ENCODE data around the gene MFAP5.
A peak's percentile ranks its signal among the peaks of the same experiment; 100 is the strongest.

The MFAP5 gene

DNA sequence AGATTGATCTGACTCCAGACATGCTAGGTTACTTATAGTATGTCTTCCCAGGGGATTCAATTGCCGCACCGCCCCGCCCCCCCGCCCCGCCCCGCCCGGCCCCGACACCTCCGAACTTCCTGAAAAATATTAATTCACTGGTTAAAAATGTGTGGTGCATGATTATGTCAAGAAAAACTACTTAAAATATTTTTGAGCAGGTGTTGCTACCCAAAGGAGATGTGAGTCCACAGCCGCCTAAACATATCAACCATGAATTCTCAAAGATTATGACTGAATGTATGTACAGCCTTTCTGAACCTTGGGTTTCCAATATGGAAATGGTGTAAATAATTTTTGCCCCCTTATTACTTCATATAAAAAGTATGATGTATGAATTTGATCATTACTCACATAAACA, 32.5 kb upstream of the MFAP5 start:
- Histone ChIP-seq H3K4me3 (ENCODE audit: low read depth, low read length) (no peak overlapping the region), H3K27ac (no peak overlapping the region), H3K9me3 (ENCODE audit: severe bottlenecking) (no peaks in the 10 kb centered on the region), H3K27me3 (ENCODE audit: insufficient read depth, low read depth, severe bottlenecking) (no peaks in the 10 kb centered on the region), H3K36me3 (peaks cover 9% of the 10 kb centered on the region; the same call in 1 of the 2 replicates)
- no peak for DNase-seq
- TF ChIP-seq, protein P1, sequence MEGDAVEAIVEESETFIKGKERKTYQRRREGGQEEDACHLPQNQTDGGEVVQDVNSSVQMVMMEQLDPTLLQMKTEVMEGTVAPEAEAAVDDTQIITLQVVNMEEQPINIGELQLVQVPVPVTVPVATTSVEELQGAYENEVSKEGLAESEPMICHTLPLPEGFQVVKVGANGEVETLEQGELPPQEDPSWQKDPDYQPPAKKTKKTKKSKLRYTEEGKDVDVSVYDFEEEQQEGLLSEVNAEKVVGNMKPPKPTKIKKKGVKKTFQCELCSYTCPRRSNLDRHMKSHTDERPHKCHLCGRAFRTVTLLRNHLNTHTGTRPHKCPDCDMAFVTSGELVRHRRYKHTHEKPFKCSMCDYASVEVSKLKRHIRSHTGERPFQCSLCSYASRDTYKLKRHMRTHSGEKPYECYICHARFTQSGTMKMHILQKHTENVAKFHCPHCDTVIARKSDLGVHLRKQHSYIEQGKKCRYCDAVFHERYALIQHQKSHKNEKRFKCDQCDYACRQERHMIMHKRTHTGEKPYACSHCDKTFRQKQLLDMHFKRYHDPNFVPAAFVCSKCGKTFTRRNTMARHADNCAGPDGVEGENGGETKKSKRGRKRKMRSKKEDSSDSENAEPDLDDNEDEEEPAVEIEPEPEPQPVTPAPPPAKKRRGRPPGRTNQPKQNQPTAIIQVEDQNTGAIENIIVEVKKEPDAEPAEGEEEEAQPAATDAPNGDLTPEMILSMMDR (IDR thresholded peaks at IDR 0.05; ENCODE audit: low read depth, low read length) = no peak

DNA sequence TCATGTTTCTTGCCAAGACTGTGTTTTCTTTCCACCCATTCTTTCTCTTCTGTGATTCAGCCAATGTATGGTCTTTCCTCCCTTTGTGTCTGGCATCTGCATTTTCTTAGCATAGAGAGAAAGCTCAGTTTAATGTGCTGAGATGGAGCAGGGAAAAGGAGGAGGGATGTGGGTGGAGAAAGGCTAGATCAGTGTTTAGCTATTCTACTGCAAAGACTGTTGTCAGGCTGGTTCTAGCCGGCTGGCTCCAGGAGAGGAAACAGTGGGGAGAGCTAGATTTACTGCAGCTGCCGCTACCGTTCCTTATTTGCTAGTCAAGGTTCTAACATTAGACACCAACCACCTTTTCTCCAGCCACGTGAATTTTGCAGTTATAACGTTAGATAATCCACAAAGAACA, 29.9 kb upstream of the MFAP5 start:
- TF ChIP-seq, protein P1 (IDR thresholded peaks at IDR 0.05; ENCODE audit: low read depth, low read length) = no peak
- H3K27me3 ChIP-seq (ENCODE audit: insufficient read depth, low read depth, severe bottlenecking) = no peaks in the 10 kb centered on the region
- H3K27ac ChIP-seq = peak overlapping the region; percentile 50
- 0 out of 2 replicates have a peak, but pooled peaks cover 3% of the 10 kb centered on the region for H3K36me3 ChIP-seq
- H3K9me3 ChIP-seq (ENCODE audit: severe bottlenecking) = no peaks in the 10 kb centered on the region
- DNase-seq = peak; percentile 62
- H3K4me3 ChIP-seq (ENCODE audit: low read depth, low read length) = no peak overlapping the region

DNA sequence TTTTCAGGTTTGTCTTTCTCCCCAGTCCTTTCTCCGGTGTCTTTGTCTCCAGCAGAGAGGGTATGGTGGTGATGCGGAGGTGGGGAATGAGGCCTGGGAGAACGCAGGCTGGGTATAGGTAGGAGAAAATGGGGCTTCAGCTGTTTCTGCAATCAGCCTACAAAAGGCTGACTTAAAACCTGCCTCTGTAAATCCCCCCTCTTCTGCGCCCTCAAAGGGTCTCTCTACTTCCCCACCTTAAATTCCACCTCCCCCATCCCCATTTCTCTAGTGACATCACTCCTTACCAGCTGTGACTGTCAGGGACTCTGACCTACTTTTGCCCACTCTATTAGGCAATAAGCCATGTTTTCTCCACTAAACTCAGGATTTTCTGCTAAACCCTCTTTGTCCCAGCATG, 27.1 kb upstream of the MFAP5 start:
- no peak for DNase-seq
- Histone ChIP-seq H3K9me3 (ENCODE audit: severe bottlenecking) (no peaks in the 10 kb centered on the region), H3K27ac (peak overlapping the region; percentile 19), H3K27me3 (ENCODE audit: insufficient read depth, low read depth, severe bottlenecking) (no peaks in the 10 kb centered on the region), H3K4me3 (ENCODE audit: low read depth, low read length) (no peak overlapping the region), H3K36me3 (no peaks in the 10 kb centered on the region)
- TF ChIP-seq, protein P1 (IDR thresholded peaks at IDR 0.05; ENCODE audit: low read depth, low read length) = no peak

DNA sequence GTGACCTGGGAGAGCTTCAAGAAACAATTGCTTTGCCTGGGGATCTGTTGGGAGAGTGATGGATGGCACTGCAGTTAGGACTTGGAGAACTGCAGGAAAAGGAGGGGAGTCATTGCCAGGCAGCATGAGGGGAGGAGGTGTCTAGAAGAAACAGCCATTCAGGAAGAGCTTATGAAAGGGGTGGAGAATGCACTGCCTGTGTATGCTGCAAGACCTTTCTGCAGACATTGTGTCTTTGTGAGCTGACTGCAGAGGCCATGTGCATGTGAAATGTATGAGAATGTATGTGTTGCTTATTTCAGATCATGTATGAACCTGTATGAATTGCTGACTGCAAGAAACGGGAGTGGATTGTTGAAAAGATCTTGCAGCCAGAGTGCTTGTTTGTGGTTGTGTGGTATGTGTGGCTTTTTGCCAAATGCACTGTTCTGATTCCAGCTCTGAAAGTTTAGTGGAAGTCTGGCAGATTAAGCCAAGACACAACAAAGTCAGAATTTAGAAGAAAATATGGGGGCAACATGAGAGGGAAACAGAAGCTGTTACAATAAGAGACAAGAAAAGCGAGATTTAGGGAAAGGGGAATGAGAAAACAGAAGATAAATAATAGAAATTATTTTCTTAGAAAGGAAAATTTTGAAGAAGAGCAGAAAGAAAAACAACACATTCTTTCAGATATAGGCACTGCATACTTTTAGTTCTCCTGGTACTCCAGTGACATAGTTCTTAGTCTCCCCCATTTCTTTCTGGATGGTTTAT, 25.4 kb upstream of the MFAP5 start:
- Histone ChIP-seq H3K27ac (no peak overlapping the region), H3K9me3 (ENCODE audit: severe bottlenecking) (no peaks in the 10 kb centered on the region), H3K4me3 (ENCODE audit: low read depth, low read length) (no peak overlapping the region), H3K27me3 (ENCODE audit: insufficient read depth, low read depth, severe bottlenecking) (no peaks in the 10 kb centered on the region), H3K36me3 (no peaks in the 10 kb centered on the region)
- peak; percentile 55 for DNase-seq
- TF ChIP-seq, protein P1 (IDR thresholded peaks at IDR 0.05; ENCODE audit: low read depth, low read length) = no peak

DNA sequence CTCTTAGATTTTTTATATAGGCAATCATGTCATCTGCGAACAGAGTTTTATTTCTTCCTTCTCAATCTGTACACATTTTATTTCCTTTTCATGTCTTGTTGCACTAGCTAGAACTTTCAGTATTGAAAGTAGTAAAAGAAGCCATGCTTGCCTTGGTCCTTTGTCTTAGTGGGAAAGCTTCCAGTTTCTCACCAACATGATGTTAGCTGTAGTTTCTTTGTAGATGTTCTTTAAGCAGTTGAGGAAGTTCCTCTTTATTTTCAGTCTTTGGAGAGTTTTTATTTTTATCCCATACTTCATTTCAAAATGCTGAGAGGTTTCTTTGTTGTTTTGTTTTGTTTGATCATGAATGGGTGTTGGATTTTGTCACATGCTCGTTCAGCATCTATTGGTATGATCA, 22.4 kb upstream of the MFAP5 start:
- H3K27ac ChIP-seq = no peak overlapping the region
- DNase-seq = no peak

More for the DNA sequence above, 22.4 kb upstream of the MFAP5 start:
- TF ChIP-seq, protein P1 (IDR thresholded peaks at IDR 0.05; ENCODE audit: low read depth, low read length) = no peak
- Histone ChIP-seq H3K27me3 (ENCODE audit: insufficient read depth, low read depth, severe bottlenecking) (peaks cover 13% of the 10 kb centered on the region), H3K36me3 (no peaks in the 10 kb centered on the region), H3K4me3 (ENCODE audit: low read depth, low read length) (no peak overlapping the region), H3K9me3 (ENCODE audit: severe bottlenecking) (no peaks in the 10 kb centered on the region)

Data from WERI-Rb-1 (cell line).